GDM1 (cell line): ENCODE measurements around the gene SFT2D3.

Experiments
- DNase-seq: peaks from one replicate; lab custom pipeline; 2025; lab: John Stamatoyannopoulos, UW

SFT2D3 gene

GRCh38 chr2:127701193-127701650 lies at the start of gene SFT2D3:
Gene SFT2D3 (plus strand): TSS chr2:127701497. CDS start chr2:127701529, 32 bp downstream.
- peak; percentile 90 for DNase-seq

GRCh38 chr2:127651971-127652550 lies 49.2 kb upstream of the SFT2D3 start:
- DNase-seq, result no peak

GRCh38 chr2:127652786-127653357 lies 48.4 kb upstream of the SFT2D3 start:
- no peak for DNase-seq

GRCh38 chr2:127653421-127654083 lies 47.7 kb upstream of the SFT2D3 start:
- no peak for DNase-seq

- no peak for DNase-seq
These were observed 47.0 kb upstream of the SFT2D3 start for GRCh38 chr2:127654084-127654837.

GRCh38 chr2:127654838-127655175 lies 46.5 kb upstream of the SFT2D3 start:
- DNase-seq, result no peak

GRCh38 chr2:127655209-127656073 lies 45.9 kb upstream of the SFT2D3 start:
- no peak for DNase-seq

- no peak for DNase-seq
These were observed 44.6 kb upstream of the SFT2D3 start for GRCh38 chr2:127656569-127657231.

- no peak for DNase-seq
These were observed 44.1 kb upstream of the SFT2D3 start for GRCh38 chr2:127657232-127657595.

- DNase-seq, result no peak
These were observed 43.2 kb upstream of the SFT2D3 start for GRCh38 chr2:127658146-127658545.

- DNase-seq, result no peak
These were observed 42.5 kb upstream of the SFT2D3 start for GRCh38 chr2:127658641-127659407.

- peak; percentile 19 for DNase-seq
These were observed 41.6 kb upstream of the SFT2D3 start for GRCh38 chr2:127659408-127660290.

- no peak for DNase-seq
These were observed 41.1 kb upstream of the SFT2D3 start for GRCh38 chr2:127660291-127660578.

GRCh38 chr2:127661072-127661649 lies 40.1 kb upstream of the SFT2D3 start:
- DNase-seq, result no peak

GRCh38 chr2:127661949-127662510 lies 39.3 kb upstream of the SFT2D3 start:
- DNase-seq, result no peak

GRCh38 chr2:127662937-127663565 lies 38.2 kb upstream of the SFT2D3 start:
- no peak for DNase-seq

GRCh38 chr2:127663566-127664064 lies 37.7 kb upstream of the SFT2D3 start:
- no peak for DNase-seq
